CD1c-positive myeloid dendritic cell (primary cell): ENCODE measurements around the gene CTSV.
"Not testable (repeated sequence)": the region's sequence is repeated elsewhere in the genome, so short reads cannot be mapped to it uniquely, and the experiment has no call there.

ENCODE experiments used
- DNase-seq: peaks from one replicate; pipeline ENCODE4 v3.0.0-alpha.2; 2016; ENCODE audit errors: extremely low spot score

CTSV gene

DNA sequence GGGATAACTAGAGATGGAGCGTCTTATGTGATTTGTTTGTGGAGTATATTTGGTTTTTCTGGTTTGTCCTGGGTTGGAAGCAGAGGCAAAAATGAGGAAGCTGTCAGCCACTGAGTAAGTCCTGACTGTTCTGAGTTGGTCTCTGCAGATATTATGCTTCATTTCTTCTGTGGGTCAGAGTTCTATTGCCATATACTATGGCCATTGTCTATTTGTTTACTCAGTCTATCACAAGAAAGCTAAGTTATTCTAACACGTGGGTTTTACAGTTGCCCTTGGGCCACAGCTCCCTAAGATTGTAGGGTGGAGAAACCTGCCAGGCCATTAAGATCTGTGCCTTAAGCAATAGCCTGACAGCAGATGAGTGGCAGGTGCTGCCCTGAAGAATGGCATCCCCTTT is 3.0 kb upstream of the CTSV start:
- peak; percentile 30 for DNase-seq

DNA sequence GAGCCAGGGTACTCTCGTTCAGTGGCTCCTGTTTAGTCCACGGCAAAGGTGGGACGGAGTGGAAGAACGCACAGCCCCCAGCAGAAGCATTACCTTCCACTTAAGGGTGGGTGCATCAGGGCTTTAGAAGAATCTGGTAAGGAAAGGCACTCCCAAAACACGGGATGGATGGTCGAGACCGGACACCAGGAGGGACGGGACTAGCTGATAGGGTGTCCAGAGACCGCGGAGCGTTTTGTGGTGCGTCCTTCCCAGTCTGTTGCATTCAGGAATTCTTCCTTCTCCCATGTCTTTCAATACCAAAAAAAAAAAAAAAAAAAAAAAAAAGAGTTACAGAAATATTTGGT is 545 bp upstream of the CTSV start:
- no peak for DNase-seq

DNA sequence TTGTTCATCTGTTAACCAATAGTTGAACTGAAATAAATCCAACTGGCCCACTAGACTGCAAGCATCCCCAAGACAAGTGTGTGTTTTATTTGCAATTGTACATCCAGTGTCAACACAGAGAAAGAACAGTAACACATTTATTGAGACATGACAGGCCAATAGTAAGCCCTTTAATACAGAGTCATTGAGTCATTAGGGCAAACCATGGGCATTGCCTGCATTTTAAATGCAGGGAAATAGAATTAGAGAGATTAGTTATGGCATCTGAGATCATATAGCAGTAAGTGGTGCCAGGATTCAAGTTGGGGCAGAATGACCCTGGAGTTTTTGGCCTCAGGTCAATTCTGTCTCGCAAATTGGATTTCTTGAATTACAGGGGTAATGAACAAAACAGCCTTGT is 15.4 kb downstream of the CTSV start:
- not testable (repeated sequence) for DNase-seq

DNA sequence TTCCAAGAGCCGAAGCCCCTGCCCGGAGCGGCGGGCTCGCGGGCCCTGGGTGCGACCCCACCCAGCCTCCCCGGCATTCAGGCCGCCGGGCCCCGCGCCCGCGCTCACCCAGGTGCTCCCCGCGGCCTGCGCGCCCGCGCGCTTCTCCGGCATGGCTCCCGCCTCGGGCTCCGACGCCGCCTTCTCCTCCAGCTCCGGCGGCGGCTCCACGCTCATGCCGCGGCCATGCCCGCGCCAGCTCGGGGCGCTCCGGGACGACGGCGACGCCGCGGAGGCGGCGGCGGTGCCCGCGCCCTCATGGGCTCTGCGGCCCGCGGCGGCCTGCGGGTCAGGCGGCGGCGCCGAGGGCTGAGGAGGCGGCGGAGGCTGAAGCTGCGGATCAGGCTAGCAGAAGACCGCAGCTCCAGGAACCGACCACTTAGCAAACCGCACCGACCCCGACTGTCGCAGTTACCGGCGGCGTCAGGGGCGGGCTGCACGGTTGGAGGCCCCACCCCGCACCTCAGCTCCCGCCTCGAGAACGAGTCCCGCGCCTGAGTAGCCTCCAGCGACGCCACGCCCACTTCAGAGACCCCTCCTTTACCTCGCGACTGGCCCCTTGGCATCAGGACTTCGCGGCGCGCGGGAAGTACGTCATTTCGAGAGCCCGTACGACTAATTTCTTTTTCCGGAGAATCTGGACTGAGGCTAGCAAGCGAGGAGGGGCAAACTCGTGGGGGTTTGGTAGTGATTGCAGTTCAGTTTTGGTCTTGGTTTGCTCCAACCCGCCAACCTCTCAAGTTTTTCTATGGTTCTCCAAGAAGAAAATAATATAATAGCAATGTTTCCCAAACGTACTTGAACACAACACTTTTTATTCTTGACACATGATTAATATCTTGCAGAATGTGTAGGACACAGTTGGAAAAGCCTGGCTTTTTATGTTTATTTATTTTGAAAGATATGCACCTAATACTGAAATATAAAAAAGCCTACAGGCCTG is 25.5 kb downstream of the CTSV start:
- peak; percentile 69 for DNase-seq

DNA sequence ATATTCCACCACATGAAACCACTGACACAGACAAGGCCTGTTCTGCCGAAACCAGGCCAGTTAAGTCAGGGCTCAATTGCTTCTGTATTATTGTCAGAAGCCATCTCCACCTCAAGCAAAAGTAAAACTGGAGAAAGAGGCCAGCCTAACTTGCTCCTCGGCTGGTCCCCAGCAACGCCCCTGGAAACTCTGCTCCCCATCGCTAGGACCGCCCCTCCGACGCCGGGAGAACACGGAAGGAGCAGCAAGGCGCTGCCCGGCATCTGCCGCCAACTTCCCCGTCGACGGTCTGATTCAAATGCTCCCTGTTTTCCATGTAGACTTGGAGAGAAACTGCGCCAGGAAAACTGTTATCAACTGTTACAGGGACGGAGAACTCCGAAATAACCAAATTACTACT is 26.3 kb downstream of the CTSV start:
- DNase-seq = peak; percentile 13

DNA sequence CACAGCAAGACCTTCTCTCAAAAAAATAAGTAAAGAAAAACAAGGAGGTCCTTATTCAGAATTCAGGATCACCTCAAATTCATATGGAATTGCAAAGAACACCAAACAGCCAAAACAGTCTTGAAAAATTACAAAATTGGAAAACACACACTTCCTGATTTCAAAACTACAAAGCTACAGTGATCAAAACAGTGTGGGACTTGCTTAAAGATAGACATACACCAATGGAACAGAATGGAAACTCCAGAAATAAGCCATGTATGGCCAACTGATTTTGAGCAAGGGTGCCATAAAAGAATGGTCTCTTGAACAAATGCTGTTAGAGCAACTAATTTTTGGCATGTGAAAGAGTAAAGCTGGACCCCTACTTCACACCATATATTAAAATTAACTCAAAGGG is 36.7 kb downstream of the CTSV start:
- not testable (repeated sequence) for DNase-seq

DNA sequence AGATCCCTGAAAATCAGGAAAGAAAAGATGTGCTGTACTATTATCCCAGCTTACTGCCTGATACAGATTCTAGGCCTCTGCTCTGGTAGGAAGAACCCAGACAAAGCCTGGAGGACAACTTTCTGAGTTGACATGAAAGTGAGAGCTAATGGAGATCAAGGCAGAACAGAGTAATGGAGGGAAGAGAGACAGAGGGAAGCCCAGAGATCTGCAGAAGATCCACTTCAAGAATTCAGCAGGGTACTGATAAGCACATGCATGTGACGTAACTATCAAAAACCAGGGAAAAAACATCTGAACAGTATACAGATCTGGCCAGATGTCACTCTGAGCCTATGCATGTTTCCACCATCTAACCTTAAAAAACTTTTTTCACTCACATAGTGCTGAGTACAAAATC is 37.6 kb downstream of the CTSV start:
- not testable (repeated sequence) for DNase-seq

DNA sequence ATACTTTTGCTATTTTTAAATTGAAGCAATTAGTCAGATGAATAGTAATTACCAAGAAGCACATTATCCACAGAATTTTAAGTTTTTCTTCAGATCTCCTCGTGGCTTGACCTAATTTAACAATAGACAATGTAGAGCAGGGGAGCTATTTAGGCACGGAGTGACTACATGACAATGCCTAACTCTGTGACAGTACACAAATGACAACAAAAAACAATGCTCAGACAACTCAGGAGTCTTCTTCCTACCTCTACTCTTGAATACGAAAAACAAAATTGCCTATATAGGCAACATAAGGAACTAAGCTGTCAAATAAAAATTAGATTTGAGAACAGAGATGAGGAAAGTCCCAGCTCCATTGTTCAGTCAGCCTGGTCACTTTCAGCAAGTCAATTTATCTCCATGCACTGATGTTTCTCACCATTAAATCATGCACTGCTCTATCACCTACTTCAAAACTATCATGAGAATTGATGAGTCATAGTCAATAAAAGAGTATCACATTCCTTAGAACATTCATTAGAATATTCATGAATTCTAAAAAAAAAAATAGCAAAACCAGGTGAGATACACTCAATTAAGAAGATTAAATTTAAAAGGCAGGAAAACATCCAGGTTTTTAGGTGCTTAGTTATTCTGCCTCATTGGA is 38.7 kb downstream of the CTSV start:
- not testable (repeated sequence) for DNase-seq

DNA sequence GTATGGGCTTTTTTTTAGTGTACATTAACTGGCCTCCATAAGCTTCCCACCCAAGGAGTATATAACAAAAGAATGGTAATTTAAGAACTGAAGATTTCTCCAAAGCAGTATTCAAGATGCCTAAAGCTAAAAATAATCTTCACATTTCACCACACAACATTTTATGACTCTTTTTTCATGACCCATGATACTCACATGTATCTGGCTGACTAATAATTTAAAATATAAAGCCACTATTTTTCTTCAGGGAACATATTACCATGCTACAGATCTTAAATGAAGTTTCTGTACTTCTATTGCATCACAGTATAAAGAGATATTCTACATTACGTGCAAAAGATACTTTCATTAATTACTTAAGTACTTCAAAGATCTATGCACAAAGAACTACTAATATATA is 39.2 kb downstream of the CTSV start:
- DNase-seq = not testable (repeated sequence)

DNA sequence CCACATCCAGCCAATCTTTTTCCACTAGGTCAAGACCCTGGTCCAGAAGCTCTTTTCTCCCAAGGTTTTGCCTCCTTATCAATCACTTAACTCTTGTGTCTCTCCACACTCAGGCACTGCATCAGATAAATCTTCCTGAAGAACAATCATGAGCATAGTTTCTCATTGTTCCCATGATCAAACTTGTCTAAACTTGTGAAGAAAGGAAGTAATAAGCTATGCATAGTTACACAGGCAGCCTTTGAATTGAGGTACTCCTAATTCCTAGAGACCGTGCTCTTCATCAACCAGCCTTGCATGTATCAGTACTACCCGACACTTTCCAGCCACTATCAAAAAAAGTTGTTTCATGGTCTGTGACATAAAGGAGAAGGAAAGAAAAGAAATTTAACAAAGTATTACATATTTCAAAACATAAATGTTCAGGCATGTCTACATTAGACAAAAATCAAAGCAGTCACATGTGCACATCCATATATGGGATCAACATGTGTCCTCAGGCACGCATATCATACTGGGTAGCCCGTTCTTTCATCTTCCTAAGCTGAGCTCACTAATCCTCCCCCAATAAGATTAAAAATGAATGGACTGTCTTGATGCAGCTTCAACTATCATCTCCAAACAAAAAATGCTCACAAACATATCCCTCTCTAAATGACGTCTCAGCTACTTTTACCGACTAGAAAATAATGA is 41.8 kb downstream of the CTSV start:
- DNase-seq = not testable (repeated sequence)

DNA sequence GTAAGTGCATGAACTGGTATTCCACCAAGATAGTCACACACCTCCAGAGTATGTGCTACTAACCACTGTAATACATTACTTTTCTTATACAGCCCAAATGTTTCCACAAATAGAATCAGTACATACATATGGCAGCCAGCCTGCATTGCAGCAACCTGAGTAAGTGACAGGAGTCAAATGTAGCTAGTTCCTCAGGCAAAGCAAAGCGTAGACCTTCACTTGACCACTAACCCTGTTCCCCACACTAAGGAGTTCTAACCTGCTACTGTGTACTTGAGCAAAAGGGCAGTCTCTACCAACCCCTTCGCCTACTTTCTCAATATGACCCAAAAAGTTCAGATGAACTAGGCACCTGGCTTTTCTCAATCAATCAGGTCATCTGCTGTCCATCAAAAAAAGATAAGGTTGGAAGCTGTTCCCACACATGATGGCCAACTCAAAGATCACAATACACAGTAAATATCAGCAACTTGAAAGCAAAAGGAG is 44.4 kb downstream of the CTSV start:
- DNase-seq = not testable (repeated sequence)

DNA sequence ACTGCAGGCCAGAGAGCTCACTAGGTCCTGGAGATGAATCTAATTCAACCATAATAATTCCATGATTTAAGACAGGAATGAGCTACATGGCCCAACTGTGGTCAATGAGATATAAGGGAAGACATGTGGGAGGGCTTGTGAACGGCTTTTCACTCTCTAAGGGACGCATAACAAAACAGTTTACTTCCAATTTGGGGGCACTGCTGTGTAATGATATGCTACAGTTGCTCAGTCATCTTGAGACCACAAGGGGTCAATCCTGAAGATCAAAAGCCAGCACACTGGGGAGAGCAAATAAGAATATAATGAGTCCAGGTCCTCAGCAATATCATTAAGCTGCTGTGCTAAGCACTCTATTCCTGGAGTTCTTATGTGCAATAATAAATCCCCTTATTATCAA is 46.6 kb downstream of the CTSV start:
- not testable (repeated sequence) for DNase-seq

DNA sequence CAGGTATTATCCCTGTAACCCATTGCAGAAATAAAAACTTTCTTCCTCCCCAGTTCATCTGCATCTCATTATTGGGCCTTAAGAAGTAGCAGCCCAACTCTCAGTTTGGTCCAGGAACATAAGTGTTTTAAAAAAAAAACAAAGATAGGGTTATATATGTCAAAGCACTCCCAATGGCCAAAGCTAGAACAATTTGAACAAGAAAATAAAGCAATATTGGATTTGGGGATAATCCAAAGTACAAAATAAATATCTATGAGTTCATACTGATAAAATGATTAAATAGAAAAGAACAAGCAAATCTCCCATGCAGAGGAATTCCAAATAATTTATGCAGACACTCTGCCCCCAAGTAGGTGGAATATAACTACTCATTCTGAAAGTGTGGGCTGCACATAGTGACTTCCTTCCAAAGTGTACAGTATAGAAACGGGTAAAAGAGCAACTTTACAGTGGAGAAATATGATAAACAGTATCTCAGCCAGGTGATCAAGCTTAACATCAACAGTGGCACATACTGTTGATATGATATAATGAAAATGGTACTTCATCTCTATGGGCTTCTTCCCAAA is 49.1 kb downstream of the CTSV start:
- peak; percentile 23 for DNase-seq

DNA sequence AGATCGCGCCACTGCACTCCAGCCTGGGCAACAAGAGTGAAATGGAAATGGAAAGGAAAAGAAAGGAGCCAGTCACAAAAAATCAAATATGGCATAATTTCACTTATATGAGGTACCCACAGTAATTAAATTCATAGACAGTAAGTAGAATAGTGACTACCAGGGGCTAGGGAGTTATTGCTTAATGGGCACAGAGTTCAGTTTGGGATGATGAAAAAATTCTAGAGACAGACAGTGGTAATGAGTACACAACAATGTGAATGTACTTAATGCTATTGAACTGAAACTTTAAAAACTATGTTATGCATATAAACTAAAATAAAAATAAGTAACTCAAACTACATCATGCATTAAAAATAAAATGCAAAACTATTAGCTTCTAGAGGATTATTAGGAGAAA is 54.1 kb downstream of the CTSV start:
- DNase-seq = not testable (repeated sequence)

DNA sequence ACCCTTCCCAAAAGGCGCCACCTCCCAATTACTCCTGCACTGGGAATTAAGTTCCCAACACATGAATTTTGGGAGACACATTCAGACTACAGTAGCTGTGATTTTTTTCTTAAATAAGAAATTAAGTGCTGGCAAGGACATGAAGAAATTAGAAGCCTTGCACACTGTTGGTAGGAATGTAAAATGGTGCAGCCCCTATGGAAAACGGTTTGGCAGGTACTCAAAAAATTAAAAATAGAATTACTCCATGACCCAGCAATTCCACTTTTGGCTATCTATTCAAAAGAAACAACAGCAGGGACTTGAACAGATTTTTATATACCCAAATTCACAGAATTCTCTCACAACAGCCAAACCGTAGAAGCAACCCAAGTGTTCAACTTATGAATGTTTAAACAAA is 54.8 kb downstream of the CTSV start:
- not testable (repeated sequence) for DNase-seq

DNA sequence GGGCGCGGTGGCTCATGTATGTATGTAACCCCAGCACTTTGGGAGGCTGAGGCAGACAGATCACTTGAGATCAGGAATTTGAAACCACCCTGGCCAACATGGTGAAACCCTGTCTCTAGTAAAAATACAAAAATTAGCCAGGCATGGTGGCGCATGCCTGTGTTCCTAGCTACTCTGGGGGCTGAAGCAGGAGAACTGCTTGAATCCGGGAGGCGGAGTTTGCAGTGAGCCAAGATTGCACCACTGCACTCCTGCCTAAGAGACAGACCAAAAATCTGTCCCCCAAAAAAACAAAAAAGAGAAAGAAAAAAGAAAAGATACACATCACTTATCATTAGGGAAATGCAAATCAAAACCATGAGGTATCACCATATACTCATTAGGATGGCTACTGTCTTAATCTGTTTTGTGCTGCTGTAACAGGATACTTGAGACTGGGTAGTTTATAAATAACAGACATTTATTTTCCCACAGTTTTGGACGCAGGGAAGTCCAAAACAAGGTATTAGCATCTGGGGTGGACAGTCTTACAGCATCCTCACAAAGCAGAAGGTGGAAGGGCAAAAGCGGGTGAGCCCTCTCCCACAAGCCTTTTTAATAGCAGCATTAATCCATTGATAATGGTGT is 55.3 kb downstream of the CTSV start:
- not testable (repeated sequence) for DNase-seq
